ENCODE data around the gene HS6ST3. TPM values are rescaled to one million over a fixed set of nuclear protein-coding genes. Genes with fewer than 3 reads are reported as not detected.

The HS6ST3 gene
- total RNA-seq, 1 experiment from 2014 or later: 0.11 TPM

- H3K27ac ChIP-seq (ENCODE audit: low read length): no peak overlapping the region
- H3K4me1 ChIP-seq (ENCODE audit: insufficient read depth, low read length): no peaks in the 10 kb centered on the region
- POLR2A ChIA-PET (ENCODE audit: unreplicated experiment): no interaction called here
- CTCF ChIA-PET: no interaction called here
- no peaks in the 10 kb centered on the region for H3K9me2 ChIP-seq (replicated peaks; ENCODE audit: low read length)
- TF ChIP-seq EZH2phosphoT487 (IDR thresholded peaks at IDR 0.05; ENCODE audit: borderline replicate concordance, low read length) (no peak), CTCF (conservative IDR thresholded peaks at IDR 0.05; ENCODE audit: low read depth, low read length) (no peak), EZH2 (IDR thresholded peaks at IDR 0.05; ENCODE audit: low read length, unreplicated experiment) (no peak)
- peaks cover 14% of the 10 kb centered on the region; the same call in 1 of the 2 replicates for H3K27me3 ChIP-seq (ENCODE audit: low read length)
- H3K4me2 ChIP-seq (ENCODE audit: low read length): no peak overlapping the region
- intact Hi-C loops (cut with micrococcal nuclease): no loop called here
- no peaks in the 10 kb centered on the region for H3F3A ChIP-seq (ENCODE audit: low read length, unreplicated experiment)
- no peak overlapping the region for H3K4me3 ChIP-seq (ENCODE audit: low read length)
- no peak overlapping the region for H2AFZ ChIP-seq (ENCODE audit: low read length)
- ATAC-seq: no peak
- H3K79me2 ChIP-seq (ENCODE audit: low read length): no peaks in the 10 kb centered on the region
- no peaks in the 10 kb centered on the region for H3K9me3 ChIP-seq (ENCODE audit: low read length)
- H3K9ac ChIP-seq (ENCODE audit: low read length): no peak overlapping the region
- no peaks in the 10 kb centered on the region for H4K20me1 ChIP-seq (ENCODE audit: low read length)
- no TSS peak for BruUV-seq (replicated peaks)
- no peak for DNase-seq
- H3K36me3 ChIP-seq (ENCODE audit: low read depth, low read length): no peaks in the 10 kb centered on the region
Measured at GRCh38 chr13:96848286-96848685, 758.4 kb downstream of the HS6ST3 start.

GRCh38 chr13:96849091-96849490 is 759.2 kb downstream of the HS6ST3 start:
- Histone ChIP-seq H3F3A (ENCODE audit: low read length, unreplicated experiment) (no peaks in the 10 kb centered on the region), H3K79me2 (ENCODE audit: low read length) (no peaks in the 10 kb centered on the region), H3K9me2 (replicated peaks; ENCODE audit: low read length) (no peaks in the 10 kb centered on the region), H3K9me3 (ENCODE audit: low read length) (no peaks in the 10 kb centered on the region), H3K4me2 (ENCODE audit: low read length) (no peak overlapping the region), H3K27ac (ENCODE audit: low read length) (no peak overlapping the region), H3K36me3 (ENCODE audit: low read depth, low read length) (no peaks in the 10 kb centered on the region), H3K27me3 (ENCODE audit: low read length) (peaks cover 14% of the 10 kb centered on the region; the same call in 1 of the 2 replicates), H3K9ac (ENCODE audit: low read length) (no peak overlapping the region), H3K4me3 (ENCODE audit: low read length) (no peak overlapping the region), H3K4me1 (ENCODE audit: insufficient read depth, low read length) (no peaks in the 10 kb centered on the region), H2AFZ (ENCODE audit: low read length) (no peak overlapping the region), H4K20me1 (ENCODE audit: low read length) (no peaks in the 10 kb centered on the region)
- no peak for DNase-seq
- CTCF ChIA-PET: no interaction called here
- TF ChIP-seq EZH2 (IDR thresholded peaks at IDR 0.05; ENCODE audit: low read length, unreplicated experiment): no peak
- POLR2A ChIA-PET (ENCODE audit: unreplicated experiment): no interaction called here
- no peak for ATAC-seq
- intact Hi-C loops (cut with micrococcal nuclease): no loop called here
- no TSS peak for BruUV-seq (replicated peaks)

GRCh38 chr13:96850538-96851145 is 760.7 kb downstream of the HS6ST3 start:
- no peak for ATAC-seq
- TF ChIP-seq EZH2 (IDR thresholded peaks at IDR 0.05; ENCODE audit: low read length, unreplicated experiment) (no peak), CTCF (conservative IDR thresholded peaks at IDR 0.05; ENCODE audit: low read depth, low read length) (no peak), EZH2phosphoT487 (IDR thresholded peaks at IDR 0.05; ENCODE audit: borderline replicate concordance, low read length) (no peak)
- Histone ChIP-seq H3K9ac (ENCODE audit: low read length) (no peak overlapping the region), H3K4me1 (ENCODE audit: insufficient read depth, low read length) (no peaks in the 10 kb centered on the region), H3F3A (ENCODE audit: low read length, unreplicated experiment) (no peaks in the 10 kb centered on the region), H3K9me2 (replicated peaks; ENCODE audit: low read length) (no peaks in the 10 kb centered on the region), H3K27me3 (ENCODE audit: low read length) (peaks cover 14% of the 10 kb centered on the region; the same call in 1 of the 2 replicates), H4K20me1 (ENCODE audit: low read length) (no peaks in the 10 kb centered on the region), H3K36me3 (ENCODE audit: low read depth, low read length) (no peaks in the 10 kb centered on the region), H3K9me3 (ENCODE audit: low read length) (no peaks in the 10 kb centered on the region), H2AFZ (ENCODE audit: low read length) (no peak overlapping the region), H3K4me3 (ENCODE audit: low read length) (no peak overlapping the region), H3K79me2 (ENCODE audit: low read length) (no peaks in the 10 kb centered on the region), H3K27ac (ENCODE audit: low read length) (no peak overlapping the region), H3K4me2 (ENCODE audit: low read length) (no peak overlapping the region)
- intact Hi-C loops (cut with micrococcal nuclease): no loop called here
- CTCF ChIA-PET: no interaction called here
- POLR2A ChIA-PET (ENCODE audit: unreplicated experiment): no interaction called here
- no TSS peak for BruUV-seq (replicated peaks)
- DNase-seq: no peak

Measured in PC-3 (cell line).